Measurements from ENCODE around the gene DYRK1A.

Gene DYRK1A

DNA sequence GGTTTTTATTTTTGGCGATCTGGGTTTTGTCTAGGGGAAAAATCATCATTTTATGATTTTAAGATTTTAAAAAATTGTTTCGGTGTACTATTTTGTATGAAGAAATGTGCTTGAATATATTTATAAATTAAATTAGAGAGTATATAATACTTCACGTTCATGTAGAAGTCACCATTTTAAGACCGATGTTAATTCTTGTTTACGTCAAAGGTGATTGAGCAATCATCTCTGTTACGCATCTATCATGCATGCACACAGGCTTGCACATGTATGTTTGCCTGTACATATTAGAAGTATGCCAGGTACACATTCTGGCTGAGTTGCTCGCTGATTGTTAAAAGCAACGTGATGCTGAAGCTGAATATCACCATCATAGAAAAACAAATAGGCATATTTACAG is 54.7 kb downstream of the DYRK1A start:
- DNase-seq, result no peak

DNA sequence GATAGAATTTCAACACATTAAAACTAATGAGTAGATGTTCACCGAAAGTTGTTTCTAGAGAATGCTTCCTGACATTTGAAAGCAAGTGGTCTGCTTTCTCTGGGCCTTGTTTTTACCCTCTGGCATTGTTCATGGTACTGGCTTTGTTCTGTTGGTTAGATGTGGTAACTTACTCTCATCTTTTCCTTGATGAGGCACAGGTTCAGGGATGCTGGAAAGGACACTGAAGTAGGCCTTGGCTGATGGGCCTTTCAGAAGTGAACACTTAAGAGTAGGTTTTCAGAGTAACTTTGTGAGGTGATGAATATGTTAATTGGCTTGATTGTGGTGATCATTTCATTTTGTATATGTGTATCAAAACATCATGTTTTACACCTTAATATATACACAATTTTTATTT is 55.8 kb downstream of the DYRK1A start:
- DNase-seq, result no peak

DNA sequence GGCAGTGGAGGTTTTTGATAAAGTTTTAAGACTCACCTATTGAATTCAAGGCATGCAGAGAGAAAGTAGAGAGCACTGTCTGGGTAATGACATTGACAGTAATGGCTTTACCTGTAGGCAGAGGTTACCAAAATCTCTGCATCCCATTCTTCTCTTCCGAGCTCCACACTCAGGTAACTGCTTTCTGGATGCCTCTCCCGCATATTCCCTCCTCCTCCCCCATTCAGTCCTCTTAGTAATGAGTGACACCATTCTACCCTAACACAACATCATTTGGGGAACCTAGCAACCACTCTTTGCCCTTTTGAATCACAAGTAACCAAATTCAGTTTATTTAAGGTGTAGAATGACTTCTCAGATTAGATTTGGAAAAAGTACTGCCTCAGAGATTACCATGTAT is 56.5 kb downstream of the DYRK1A start:
- no peak for DNase-seq

DNA sequence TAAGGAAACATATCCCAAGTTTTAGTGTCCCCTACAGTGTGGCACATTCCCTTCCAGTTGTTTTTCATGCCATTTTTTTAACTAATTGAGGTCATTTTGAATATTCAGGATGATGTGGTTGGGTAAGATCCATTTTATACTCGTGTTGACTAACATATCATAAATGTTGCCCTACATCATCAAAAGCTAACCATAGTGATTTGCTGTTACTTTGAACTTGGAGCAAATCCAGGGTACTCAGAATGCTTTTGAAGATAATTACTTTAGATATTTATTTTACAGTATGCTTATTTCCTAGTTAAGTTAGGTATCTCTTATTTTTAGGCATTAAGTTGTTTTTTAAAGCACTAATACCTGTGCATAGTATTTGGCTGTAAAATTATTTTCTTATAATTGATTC is 57.8 kb downstream of the DYRK1A start:
- no peak for DNase-seq

DNA sequence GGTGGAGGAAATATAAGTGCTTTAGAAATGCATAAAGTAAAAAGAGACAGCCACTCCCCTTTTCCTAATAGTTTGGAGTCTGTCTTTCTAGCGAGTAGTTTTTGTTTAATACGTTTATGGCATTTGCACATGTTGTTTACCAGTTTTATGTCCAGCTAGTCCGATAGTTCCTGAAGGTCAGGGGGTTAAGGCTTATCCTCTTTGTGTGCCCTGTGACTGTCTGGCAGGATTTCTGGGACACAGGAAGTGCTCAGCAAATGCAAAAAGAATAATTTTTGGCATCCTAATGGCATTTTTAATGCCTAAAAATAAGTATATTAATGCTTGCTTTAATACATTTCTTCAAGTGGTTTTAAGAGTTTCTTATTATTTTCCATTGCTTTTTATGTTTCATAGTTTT is 58.4 kb downstream of the DYRK1A start:
- no peak for DNase-seq

DNA sequence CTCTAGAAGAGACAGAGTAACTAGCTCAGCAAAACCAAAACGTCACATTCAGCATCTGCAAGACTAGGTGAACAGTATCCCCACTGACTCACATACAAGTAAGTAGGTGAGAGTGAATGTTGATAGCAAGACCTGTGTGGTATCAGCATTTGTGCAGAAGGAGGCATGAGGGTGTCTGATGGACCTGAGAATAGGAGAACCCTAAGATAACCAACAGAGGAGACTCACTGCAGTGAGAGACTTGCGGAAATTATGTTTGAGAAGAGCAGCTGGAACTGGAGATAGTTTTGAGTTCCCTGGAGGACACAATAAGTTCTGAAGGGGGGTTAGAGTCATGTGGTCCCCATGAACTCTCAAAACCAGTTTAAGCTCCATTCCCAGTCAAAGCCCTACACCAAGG is 59.1 kb downstream of the DYRK1A start:
- DNase-seq, result no peak

DNA sequence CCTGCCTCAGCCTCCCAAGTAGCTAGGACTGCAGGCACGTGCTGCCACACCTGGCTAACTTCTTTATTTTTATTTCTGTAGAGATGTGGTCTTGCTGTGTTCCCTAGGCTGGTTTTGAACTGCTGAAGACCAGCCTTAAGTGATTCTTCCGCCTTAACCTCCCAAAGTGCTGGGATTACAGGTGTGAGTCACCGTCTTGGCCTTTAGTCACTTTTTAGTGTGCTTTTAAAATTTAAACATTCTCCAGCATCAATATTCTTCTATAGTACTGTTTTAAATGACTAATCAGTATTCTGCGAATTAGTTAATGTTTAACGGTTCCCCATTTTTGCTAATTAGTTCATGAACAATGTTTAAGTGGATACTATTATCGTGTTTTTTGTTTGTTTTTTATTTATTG is 60.6 kb downstream of the DYRK1A start:
- no peak for DNase-seq

DNA sequence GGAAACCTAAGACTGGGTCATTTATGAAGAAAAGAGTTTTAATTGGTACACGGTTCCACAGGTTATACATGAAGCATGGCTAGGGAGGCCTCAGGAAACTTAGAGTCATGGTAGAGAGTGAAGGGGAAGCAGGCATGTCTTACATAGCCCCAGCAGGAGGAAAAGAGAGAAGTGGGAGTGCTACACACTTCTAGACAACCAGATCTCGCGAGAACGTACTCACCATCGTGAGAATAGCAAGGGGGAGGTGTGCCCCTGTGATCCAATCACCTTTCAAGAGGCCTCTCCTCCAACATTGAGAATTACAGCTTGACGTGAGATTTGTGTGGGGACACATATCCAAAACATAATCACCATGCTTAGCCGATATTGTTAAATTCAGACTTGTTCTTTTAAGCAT is 62.8 kb downstream of the DYRK1A start:
- DNase-seq, result no peak

DNA sequence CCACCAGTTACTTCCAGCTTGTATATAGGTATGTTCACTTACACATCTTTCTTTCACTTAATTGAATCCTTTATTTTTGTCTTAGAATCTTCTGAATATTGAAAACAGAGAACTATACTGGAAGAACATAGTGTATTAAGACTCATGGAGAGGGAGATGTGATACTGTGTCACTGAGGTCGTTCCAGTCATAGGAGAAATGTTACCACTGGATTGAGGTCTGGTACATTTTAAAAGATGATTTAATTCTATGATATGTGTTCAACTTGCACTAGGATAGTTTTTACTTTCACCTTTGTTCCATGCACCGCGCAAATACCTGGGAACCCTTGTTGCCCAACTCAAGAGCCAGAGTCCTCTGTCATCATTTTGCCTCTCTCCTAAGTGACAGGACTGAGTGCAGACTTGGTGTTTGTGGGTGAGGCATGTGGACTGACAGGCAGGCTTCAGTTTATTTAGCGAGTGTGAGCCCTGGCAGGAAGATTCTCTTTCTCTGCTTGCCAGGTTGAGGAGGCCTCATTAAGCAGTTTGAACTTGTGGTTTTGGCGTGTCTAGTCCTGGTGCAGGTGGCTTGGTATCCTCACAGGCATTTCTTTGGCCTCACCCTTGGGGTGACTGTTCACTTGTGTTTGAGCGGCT is 63.7 kb downstream of the DYRK1A start:
- no peak for DNase-seq

DNA sequence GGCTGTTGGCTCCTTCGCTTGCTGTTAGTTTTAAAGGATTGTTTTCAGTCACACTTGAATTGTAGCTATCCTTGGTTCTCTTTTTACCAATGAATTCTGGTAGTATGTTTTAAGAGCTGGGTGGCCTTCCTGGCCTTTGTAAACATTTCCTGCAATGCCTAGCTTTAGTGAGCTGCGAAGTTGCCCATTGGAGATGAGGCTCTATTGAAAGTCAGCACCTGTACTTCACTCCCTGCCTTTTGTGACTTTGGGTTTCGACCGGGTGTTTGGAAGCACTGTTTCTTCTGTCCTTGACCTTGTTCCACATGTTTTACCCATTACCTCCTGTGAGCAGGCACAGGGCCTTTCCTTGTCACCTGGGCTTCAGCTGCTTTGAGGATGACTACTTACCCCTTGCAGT is 64.7 kb downstream of the DYRK1A start:
- no peak for DNase-seq

DNA sequence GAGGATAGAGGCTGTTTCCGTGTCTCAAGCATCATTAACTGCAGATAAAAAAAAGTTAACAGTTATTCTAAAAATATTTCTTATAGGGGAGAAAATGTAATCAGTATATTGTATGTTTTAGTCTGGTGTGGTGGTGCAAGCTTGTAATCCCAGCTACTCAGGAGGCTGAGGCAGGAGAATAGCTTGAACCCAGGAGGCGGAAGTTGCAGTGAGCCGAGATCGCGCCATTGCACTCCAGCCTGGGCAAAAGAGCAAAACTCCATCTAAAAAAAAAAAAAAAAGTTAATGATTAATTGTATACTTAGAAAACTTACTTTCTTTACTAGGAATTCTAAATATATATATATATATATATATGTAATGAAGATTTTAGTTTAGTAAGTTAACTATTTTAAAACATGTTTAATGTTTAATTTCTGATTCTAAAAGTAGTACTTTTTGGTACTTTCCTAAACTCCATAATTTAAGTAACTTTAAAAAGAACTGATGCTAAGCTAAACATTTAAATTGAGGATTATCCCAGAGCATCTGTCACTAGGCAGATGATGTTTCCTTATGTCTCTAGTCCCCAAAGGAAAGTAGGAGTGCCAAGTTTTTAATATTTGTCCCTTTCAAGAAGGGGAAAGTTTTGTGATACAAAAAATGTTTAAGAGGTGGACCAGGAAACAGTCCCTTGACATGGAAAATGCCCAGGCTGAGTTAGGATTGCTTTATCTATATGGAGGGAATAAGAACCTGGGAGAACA is 66.3 kb downstream of the DYRK1A start:
- DNase-seq, result no peak

DNA sequence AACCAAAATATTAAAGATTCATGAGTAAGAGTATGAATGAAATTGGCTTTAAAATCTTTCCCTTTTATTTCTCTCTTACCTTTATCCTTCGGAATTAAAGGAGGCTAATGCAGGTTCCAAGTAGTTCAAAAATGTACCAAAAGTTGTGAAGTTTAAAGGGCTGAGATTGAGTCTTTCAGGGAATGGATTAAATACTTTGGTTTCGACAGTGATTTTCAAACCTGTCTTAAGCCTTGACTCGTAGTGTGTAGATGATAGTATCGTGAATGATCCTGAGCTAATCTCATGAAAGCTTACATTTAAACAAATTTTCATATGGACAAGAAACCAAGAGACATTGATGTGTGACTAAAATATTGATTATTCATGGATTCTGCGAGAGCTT is 66.9 kb downstream of the DYRK1A start:
- DNase-seq, result no peak

DNA sequence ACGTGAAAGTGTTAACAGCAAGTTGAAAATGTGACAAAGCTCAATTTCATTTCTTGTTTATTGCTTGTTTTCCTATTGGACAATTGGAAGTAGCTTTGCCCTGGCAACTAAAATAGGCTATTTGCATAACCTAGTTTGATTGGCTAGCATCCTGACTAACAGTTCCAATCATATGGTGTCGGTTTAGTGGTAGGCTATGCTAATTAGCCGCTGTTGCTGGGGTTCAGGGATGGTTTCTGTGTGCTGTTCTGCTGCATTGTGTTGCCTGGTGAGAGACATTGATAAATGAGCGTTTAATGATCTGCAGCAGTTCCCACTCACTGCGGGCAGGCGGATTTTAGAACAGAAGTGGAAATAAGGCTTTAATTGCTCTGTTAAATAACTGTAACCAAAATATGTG is 68.5 kb downstream of the DYRK1A start:
- DNase-seq, result peak; percentile 45

DNA sequence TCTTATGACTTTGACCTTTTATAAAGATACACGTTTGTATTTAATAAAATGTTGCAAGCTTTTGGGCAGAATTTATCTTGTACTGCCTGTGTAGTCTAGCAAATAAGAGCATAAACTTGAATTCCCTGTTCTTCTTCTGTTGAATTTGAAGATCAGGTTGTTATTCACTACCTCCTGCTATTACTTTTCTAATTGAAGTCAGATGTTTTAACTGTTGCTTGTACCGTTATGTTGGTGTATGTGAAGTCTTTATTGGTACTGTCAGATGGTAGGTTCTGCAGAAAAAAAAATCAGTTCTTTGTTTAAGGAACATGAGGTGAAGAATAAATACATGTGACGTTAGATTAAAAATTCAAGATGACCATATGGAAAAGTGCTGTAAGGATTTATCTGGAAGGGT is 69.1 kb downstream of the DYRK1A start:
- DNase-seq, result no peak

DNA sequence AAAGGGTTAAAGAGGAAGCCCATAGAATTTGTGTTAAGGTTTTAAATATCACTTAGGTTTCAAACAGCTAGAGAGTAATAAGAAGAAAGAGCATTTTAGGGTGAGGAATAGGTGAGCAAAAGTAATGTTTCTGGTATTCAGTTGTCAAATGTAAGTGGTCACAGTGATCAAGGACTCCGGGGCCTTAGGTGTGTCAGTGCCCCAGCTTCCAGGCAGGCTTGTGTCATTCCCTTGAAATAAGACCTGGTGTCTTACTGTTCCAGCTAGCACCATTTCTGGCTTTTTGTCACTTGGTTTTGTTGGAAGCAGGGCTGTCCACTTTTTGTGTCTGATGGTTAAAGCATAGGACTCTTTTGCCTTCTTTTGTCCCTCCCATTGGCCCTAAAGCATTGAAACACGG is 69.6 kb downstream of the DYRK1A start:
- no peak for DNase-seq

DNA sequence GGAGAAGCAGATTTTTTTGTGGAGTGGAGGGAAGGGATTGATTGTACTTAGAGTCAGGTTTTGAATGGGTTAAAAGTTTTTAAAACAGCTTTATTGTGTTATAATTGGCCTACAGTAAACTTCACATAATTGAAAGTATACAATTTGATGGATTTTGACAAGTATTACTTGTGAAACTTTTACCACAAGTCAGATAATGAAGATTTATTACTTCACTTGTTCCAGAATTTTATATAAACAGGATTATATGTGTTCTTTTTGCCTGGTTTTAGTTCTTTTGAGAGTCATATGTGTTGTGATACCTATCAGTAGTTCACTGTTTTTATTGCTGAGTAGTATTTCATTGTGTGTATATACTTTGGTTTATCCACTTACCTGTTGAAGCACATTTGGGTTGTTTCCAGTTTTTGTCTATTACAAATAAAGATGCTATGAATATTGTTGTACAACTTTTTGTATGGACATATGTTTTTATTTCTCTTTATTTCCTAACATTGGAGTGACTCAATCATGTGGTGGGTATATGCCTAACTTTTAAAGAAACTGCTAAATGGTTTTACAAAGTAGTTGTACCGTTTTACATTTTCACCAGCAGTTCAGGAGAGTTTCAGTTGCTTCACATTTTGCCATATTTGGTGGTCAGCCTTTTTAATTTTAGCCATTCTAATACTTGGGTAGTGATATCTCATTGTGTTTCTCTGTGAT is 71.0 kb downstream of the DYRK1A start:
- no peak for DNase-seq

DNA sequence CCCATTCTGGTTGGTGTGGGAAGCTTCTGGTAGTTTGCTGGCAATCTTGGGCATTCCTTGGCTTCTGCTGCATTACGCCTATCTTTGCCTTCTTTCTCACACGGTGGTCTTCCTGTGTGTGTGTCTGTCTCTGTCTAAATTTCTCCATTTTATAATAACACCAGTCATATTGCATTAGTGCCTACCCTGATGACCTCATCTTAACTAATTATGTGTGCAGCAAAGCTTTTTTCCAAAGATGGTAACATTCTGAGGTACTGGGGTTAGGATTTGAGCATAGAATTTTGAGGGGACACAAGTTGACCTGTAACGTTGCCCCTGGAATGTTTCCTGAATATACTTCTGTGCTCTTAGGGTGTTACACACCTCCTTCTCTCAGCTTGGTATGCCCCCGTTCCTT is 77.1 kb downstream of the DYRK1A start:
- no peak for DNase-seq

DNA sequence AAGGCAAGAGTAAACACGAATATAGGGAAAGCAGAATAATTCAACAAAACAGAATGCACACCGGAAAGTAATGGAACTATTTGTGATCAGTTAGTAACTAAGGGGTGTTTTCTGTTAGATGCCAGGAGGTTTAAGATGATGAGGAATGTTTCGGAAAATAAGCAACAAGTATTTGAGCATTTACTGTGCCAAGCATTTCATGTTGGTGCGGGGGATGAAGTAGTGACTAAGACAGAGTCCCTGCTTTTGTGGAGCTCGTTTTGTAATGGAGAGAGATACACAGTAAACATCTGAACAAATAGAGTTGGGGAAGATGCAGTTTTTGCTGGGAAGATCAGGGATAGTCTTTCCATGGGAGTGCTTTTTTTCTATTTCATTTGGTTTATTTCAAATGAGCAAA is 78.7 kb downstream of the DYRK1A start:
- peak; percentile 31 for DNase-seq

DNA sequence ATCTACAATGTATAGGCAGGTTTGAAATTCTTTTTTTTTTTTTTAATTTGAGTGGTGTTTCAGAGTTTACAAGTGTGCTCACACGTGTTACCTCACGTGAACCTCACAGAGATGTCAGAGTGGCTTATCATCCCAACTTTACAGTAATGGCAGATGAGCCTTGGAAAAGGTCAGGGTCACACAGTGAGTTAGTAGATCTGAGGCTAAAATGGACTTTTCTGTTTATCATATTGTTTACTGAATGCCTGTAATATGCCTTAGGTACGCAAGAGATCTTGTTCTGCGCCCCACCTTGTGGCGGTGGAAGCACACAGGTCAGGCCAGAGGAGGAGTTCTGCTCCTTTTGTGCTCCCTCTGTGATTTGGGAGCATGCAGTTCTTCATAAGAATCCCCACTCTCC is 80.0 kb downstream of the DYRK1A start:
- DNase-seq, result no peak

DNA sequence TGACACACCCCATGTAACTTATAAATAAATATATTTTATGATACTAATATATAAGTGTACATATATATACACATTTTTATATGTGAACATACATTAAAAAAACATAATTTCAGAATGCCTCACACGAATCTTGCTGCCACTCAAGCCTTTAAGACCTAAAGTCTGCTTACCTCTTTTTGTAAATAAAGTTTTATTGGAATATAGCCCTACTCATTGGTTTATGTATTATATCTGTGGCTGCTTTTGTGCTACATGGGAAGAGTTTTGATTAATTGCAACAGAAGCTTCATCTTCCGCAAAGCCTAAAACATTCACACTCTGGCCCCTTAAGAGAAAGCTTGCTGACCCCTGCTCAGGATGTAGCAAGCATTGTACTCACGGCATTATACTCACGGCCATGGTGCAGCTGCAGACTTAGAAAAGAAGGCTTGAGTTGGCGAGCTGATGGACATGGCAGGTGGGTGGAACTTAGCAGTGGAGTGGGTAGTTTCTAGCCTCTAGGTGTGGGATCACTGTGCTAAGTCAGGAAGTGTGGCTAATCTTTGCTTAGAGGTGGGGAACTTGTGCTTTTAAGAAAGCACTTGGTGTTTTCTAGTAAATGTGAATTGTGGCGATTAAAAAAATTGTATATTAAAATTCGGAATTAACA is 80.8 kb downstream of the DYRK1A start:
- no peak for DNase-seq

DNA sequence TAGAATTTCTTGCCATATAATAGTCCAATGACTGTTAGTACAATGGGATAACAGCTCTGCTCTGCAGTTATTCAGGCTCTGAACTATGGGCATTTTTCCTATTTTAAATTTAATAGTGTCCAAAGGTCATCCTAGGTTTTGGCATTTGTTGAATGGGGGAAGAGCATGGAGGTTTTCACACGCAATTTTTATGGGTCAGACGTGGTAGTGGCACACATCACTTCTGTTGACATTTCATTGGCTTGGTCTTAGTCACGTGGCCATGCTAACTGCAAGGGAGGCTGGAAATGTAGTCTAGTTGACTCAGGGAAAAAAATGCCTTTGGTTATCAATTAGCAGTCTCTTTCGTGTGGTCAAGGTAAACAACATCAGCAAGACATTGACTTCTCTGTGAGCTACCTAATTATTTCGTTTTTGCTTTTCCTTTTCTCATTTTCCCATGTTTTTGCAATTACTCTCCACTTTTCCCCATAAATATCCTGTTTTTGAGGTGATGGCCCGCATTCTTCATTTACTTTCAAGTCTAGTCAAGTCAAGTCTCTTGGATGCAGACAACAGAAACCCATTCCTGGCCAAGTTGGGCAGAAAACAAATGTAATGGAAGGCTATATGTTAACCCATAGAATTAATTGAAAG is 82.8 kb downstream of the DYRK1A start:
- no peak for DNase-seq

DNA sequence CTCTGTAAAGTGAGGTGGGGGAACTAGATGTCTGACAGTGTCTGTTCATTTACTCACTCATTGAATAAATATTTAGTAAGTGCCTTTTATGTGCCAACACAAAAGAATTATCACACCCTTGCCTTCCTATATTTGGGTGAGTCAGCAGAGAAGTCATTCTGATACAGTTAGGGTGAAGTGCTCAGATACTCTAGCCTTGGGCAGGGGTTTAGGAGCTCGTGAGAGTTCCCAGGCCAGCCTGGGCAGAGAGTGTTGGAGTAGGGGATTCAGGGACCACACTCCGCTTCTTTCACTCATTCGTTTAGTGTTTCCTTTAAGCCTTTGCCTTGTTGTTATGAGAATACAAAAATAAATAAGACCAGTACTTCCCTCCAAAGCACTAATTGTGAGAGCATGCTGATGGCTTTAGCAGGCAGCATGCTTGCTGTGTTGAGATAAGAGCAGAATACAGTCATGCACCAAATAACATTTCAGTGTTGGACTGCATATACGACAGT is 83.9 kb downstream of the DYRK1A start:
- DNase-seq, result peak; percentile 73

DNA sequence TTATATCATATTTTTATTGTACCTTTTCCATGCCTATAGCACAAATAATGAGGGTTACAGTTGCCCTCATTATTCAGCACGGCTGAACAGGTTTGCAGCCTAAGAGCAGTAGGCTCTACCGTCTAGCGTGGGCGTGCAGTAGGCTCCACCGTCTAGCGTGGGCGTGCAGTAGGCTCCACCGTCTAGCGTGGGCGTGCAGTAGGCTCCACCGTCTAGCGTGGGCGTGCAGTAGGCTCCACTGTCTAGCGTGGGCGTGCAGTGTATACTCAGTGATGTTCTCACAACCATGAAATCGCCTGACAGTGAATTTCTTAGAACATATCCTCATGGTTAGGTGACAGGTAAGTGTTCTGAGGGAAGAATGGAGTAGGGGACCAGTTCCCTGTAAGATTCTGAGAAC is 84.9 kb downstream of the DYRK1A start:
- DNase-seq, result no peak

Data from EL (cell line).